NCI-H2029 (cell line): ENCODE data around the gene LSG1.
"Not testable (repeated sequence)": the region's sequence is repeated elsewhere in the genome, so short reads cannot be mapped to it uniquely, and the experiment has no call there.

Experiments used
- DNase-seq: peaks from one replicate; lab custom pipeline; 2025; lab: John Stamatoyannopoulos, UW

The LSG1 gene

GRCh38 chr3:194617143-194617671 is 54.8 kb downstream of the LSG1 start:
- DNase-seq, result no peak

GRCh38 chr3:194615226-194615625 is 56.8 kb downstream of the LSG1 start:
- DNase-seq, result no peak

- DNase-seq, result no peak
These were observed 59.8 kb downstream of the LSG1 start for GRCh38 chr3:194612221-194612620.

- DNase-seq, result no peak
These were observed 61.3 kb downstream of the LSG1 start for GRCh38 chr3:194610689-194611088.

DNA sequence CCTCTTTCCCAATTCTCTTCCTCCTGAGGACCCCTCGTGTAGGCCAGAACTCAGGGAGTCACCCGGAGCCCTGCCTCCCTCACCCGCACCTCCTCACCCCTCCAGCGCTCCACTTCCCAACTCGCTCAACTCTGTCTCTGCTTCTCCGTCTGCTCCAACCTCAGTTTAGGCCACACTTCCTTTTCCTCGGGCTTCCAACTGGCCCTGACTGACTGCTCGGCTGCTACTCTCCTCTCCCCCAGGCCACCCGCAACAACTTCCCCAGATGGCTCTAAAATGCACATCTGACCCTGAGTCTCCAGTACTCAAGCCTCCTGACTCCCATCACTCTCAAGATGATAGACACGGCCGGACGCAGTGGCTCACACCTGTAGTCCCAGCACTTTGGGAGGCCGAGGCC is 62.4 kb downstream of the LSG1 start:
- DNase-seq, result no peak

- DNase-seq, result no peak
These were observed 63.0 kb downstream of the LSG1 start for GRCh38 chr3:194608981-194609380.

DNA sequence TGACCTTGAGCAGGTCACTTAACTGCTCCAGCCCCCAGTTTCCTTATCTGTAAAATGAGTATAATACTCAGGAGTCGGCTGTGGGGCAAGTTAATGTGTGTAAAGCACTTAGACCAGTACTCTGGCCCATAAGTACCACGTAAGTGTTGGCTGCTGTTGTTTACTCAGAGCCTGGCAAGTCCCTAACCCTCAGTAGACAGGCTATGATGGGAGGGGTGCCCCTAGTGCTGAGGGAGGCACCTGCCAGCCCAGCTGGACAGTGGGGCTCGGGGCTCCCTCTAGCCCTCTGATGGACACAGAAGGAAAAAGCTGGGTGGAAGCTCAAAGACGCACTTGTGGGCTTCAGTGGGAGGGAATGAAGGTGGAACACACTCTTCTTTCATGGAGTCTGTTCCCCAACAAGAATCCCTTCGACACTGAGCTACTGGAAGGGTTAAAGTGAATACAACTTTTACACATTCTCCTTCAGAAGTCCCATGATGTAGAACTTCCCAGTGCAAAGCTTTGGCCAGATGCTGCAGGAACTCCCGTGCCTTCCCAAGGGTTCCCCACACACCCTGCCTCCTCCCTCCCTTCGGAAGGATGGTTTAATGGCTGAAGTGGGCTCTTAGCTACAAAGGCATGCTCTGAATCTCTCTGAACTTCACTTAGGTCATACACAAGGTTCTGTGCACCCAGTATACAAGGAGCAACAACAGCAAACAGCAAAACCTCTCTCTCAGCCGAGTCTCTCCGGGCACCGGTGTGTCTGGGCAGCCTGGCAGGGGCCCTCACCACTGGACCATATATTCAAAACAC is 64.2 kb downstream of the LSG1 start:
- DNase-seq, result peak; percentile 62

- peak; percentile 17 for DNase-seq
These were observed 65.0 kb downstream of the LSG1 start for GRCh38 chr3:194606941-194607340.

GRCh38 chr3:194606163-194606562 is 65.8 kb downstream of the LSG1 start:
- no peak for DNase-seq

GRCh38 chr3:194605314-194605713 is 66.7 kb downstream of the LSG1 start:
- DNase-seq, result not testable (repeated sequence)

DNA sequence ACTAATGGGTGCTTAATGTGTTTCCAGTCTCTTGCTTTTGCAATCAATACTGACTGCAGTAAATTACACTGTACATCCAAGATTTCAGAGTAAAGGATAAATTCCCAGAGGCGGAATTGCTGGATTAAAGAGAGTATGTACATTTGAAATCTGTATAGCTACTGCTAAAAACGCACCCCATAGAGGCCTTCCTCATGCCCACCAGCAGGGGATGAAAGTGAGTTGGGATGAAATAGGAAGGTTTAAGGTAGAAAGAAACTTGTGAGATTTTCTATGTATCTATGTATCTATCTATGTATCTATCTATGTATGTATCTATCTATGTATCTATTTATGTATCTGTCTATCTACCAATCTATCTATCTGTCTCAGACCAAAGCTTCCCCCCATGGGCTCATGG is 67.2 kb downstream of the LSG1 start:
- no peak for DNase-seq

GRCh38 chr3:194604126-194604525 is 67.9 kb downstream of the LSG1 start:
- DNase-seq, result no peak

DNA sequence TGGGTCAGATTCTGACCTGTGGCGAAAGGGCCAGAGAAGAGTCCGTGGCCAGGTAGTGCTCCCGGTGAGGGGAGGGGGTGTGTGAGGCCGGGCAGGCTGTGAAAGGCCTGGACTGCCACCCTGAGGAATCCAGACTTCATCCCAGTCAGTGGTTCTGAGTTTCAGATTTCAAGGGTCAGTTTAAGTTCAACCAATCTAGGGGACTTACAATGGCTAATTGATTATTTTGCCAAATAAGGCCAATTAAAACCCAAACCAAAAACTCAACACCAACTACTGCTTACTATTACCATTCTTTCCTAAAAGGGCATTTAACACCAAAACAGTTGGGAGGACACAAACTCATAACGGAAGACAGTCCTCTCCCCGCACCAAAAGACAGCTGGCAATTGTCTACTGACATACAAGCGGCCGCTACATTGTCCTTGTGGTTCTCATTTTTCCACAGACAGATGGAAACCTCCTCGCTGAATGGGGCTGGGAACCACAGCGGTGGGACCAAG is 69.3 kb downstream of the LSG1 start:
- DNase-seq, result no peak

DNA sequence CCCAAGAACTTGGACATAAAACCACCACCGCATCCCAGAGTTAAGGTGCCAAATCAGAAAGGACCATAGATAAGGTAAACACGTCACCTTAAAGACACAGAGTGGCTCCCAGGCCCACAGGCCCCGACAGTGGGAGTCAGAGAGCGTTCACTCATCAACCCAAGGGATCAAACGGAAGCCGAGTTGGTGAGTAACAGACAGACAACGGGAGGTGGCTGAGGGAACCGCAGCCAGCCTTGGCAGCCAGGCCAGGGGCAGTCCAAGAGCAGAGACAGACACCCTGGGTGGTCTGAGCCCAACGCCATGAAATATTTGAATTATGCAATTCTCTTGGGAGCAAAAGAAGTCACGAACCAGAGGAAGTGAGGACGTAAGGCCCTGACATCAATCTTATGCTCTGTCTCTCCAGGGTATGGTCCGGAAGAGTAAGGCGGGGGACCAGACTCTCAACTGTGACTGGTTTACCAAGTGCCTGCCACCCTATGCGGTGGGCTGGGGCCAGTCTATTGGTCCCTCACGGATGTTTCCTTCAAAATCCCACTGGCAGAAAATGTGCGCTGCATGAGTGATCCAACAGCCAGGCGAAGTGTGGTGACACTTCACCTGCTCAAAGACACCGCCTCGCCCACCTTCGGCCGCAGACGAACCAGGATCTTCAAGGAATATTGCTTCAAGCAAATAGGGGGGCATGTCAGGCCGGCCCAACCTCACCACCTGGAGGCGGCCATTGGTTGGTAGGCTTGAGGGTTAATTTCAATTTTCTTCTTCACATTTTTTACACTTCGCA is 73.0 kb downstream of the LSG1 start:
- DNase-seq, result no peak

- no peak for DNase-seq
These were observed 75.1 kb downstream of the LSG1 start for GRCh38 chr3:194596906-194597305.

DNA sequence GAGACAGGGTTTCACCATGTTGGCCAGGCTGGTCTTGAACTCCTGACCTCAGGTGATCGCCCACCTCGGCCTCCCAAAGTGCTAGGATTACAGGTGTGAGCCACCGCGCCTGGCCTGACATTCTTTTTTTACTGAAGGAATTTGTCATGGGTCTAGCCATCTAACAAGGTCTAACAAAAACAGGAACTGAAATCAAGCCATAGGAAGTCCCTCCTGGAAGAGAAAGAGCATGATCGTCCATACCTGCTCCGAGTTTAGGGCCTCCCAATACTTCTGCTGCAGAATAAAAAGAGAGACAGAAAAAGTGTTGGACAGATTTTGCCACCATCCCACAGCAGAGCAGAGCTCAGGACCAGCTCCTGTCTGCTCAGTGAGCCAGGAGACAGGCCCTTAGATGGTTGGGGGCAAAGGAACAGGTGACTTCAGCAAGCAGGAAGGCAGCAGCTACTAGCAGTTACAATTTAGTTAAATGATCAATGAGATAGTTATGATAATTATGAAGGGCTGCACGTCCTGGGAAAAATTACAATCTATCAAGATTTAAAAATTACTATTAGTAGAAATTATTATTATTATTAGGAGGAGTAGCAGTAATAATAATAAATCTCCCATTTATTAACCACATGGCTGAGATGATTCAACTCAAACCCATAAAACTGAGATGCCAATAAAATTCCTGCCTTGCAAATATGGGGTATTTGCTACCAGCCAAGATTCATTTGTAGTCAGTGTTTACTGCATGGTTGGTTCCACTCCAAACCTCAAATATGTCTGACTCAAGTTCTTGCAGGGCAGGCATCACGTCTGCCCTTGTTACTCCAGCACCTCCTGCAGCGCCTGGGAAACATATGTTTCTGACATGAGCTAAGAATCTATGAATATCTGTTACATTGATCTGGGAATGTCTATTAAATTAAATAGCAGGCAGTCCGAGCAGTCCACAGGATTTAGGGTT is 78.9 kb downstream of the LSG1 start:
- peak; percentile 18 for DNase-seq
